H9 (cell line): ENCODE results near the gene GRID2. TPM values are rescaled to one million over a fixed set of nuclear protein-coding genes. Genes with fewer than 3 reads are reported as not detected.

Source experiments
- DNase-seq: peaks from one replicate; pipeline ENCODE4 v3.0.0-alpha.2; 2017
- H2AFZ ChIP-seq: one replicate; pipeline ENCODE4 v1.6.1; 2013; ENCODE audit warnings: mild to moderate bottlenecking, low read length, control low read depth, moderate library complexity
- H2AK5ac ChIP-seq: 2 replicates; pipeline ENCODE4 v1.6.1; 2013; ENCODE audit warnings: low read length, control low read depth, mixed read lengths; ENCODE audit not compliant: insufficient read length
- H2BK120ac ChIP-seq: one replicate; pipeline ENCODE4 v1.6.1; 2013; ENCODE audit warnings: low read depth, mild to moderate bottlenecking, low read length, control low read depth, inconsistent platforms; ENCODE audit not compliant: poor library complexity, severe bottlenecking
- H2BK12ac ChIP-seq: 2 replicates; pipeline ENCODE4 v1.6.1; 2013; ENCODE audit warnings: low read length, control low read depth, mixed read lengths, low read depth; ENCODE audit not compliant: insufficient read length
- H2BK15ac ChIP-seq: 2 replicates; pipeline ENCODE4 v1.6.1; 2013; ENCODE audit warnings: low read depth, low read length, control low read depth
- H2BK20ac ChIP-seq: one replicate; pipeline ENCODE4 v1.6.1; 2013; ENCODE audit warnings: low read depth, mild to moderate bottlenecking, low read length, control low read depth, inconsistent platforms; ENCODE audit not compliant: poor library complexity, severe bottlenecking
- H2BK5ac ChIP-seq: 2 replicates; pipeline ENCODE4 v1.6.1; 2013; ENCODE audit warnings: low read length, control low read depth, mixed read lengths; ENCODE audit not compliant: insufficient read length
- H3K14ac ChIP-seq: 2 replicates; pipeline ENCODE4 v1.6.1; 2013; ENCODE audit warnings: low read length, control low read depth; ENCODE audit not compliant: insufficient read depth
- H3K18ac ChIP-seq: 2 replicates; pipeline ENCODE4 v1.6.1; 2013; ENCODE audit warnings: low read depth, mild to moderate bottlenecking, mixed read lengths, low read length, control low read depth; ENCODE audit not compliant: insufficient read length
- H3K23ac ChIP-seq: 2 replicates; pipeline ENCODE4 v1.6.1; 2013; ENCODE audit warnings: low read length, control low read depth, mixed read lengths, low read depth; ENCODE audit not compliant: insufficient read length
- H3K23me2 ChIP-seq: 2 replicates; pipeline ENCODE4 v1.6.1; 2013; ENCODE audit warnings: low read depth, mild to moderate bottlenecking, mixed read lengths, low read length, control low read depth; ENCODE audit not compliant: insufficient read length, poor library complexity, severe bottlenecking
- H3K27ac ChIP-seq: 2 replicates; pipeline ENCODE4 v1.5.1; 2013; ENCODE audit warnings: low read length, control low read depth, mixed read lengths, low read depth; ENCODE audit not compliant: insufficient read length
- H3K27me3 ChIP-seq: 2 replicates; pipeline ENCODE4 v1.6.1; 2013; ENCODE audit warnings: low read length, control low read depth, inconsistent platforms; ENCODE audit not compliant: insufficient read depth
- H3K4ac ChIP-seq: 2 replicates; pipeline ENCODE4 v1.6.1; 2013; ENCODE audit warnings: low read depth, mild to moderate bottlenecking, control low read depth, inconsistent platforms, low read length, moderate library complexity
- H3K4me1 ChIP-seq: 2 replicates; pipeline ENCODE4 v1.6.1; 2013; ENCODE audit warnings: low read length, control low read depth, inconsistent platforms; ENCODE audit not compliant: insufficient read depth
- H3K4me2 ChIP-seq: 2 replicates; pipeline ENCODE4 v1.6.1; 2013; ENCODE audit warnings: low read length, control low read depth, mixed read lengths; ENCODE audit not compliant: insufficient read length, insufficient read depth
- H3K56ac ChIP-seq: 2 replicates; pipeline ENCODE4 v1.6.1; 2013; ENCODE audit warnings: low read depth, mild to moderate bottlenecking, mixed read lengths, low read length, control low read depth; ENCODE audit not compliant: insufficient read length
- H3K79me1 ChIP-seq: 2 replicates; pipeline ENCODE4 v1.6.1; 2013; ENCODE audit warnings: low read depth, mild to moderate bottlenecking, moderate library complexity, low read length, control low read depth, inconsistent platforms; ENCODE audit not compliant: insufficient read depth, poor library complexity, severe bottlenecking
- H3K79me2 ChIP-seq: 2 replicates; pipeline ENCODE4 v1.6.1; 2013; ENCODE audit warnings: low read length, control low read depth, inconsistent platforms; ENCODE audit not compliant: insufficient read depth
- H3K9ac ChIP-seq: 2 replicates; pipeline ENCODE4 v1.6.1; 2013; ENCODE audit warnings: low read length, control low read depth, mixed read lengths; ENCODE audit not compliant: insufficient read length; ENCODE audit errors: extremely low read depth
- H3K9me3 ChIP-seq: one replicate; pipeline ENCODE4 v1.6.1; 2013; ENCODE audit warnings: low read depth, low read length, inconsistent platforms; ENCODE audit not compliant: control insufficient read depth
- H3T11ph ChIP-seq: one replicate; pipeline ENCODE4 v1.6.1; 2013; ENCODE audit warnings: mild to moderate bottlenecking, low read length, control low read depth, inconsistent platforms
- H4K20me1 ChIP-seq: one replicate; pipeline ENCODE4 v1.6.1; 2013; ENCODE audit not compliant: control insufficient read depth, insufficient read length, insufficient read depth
- H4K5ac ChIP-seq: 2 replicates; pipeline ENCODE4 v1.6.1; 2013; ENCODE audit warnings: low read depth, mild to moderate bottlenecking, mixed read lengths, low read length, control low read depth; ENCODE audit not compliant: insufficient read length
- H4K8ac ChIP-seq: replicated peaks from 2 replicates; pipeline ENCODE4 v1.6.1; 2013; ENCODE audit warnings: low read length, control low read depth, mixed read lengths, low read depth; ENCODE audit not compliant: insufficient read length
- H4K91ac ChIP-seq: 2 replicates; pipeline ENCODE4 v1.6.1; 2013; ENCODE audit warnings: low read depth, mild to moderate bottlenecking, moderate library complexity, mixed read lengths, low read length, control low read depth; ENCODE audit not compliant: insufficient read length
- H3K27ac Mint-ChIP-seq, 3 experiments: 2 replicates in 2 of 3; 3 replicates in 1 of 3; pipeline ENCODE4 v1.8.0; 2020 to 2021; ENCODE audit warnings: mixed read lengths in 3 of 3, mild to moderate bottlenecking in 1 of 3, moderate library complexity in 1 of 3
- H3K27me3 Mint-ChIP-seq: 2 replicates; pipeline ENCODE4 v1.8.0; 2021; ENCODE audit warnings: low read depth, mild to moderate bottlenecking, moderate library complexity, mixed read lengths
- H3K36me3 Mint-ChIP-seq, 3 experiments: 2 replicates in 2 of 3; 3 replicates in 1 of 3; pipeline ENCODE4 v1.8.0; 2020 to 2021; ENCODE audit warnings: low read depth in 3 of 3, mixed read lengths in 3 of 3; ENCODE audit not compliant: insufficient read depth in 1 of 3
- H3K4me1 Mint-ChIP-seq, 2 experiments: 2 replicates each; pipeline ENCODE4 v1.8.0; 2020; ENCODE audit warnings: mixed read lengths in 2 of 2
- H3K4me3 Mint-ChIP-seq, 2 experiments: 2 replicates in 1 of 2; 3 replicates in 1 of 2; pipeline ENCODE4 v1.8.0; 2020 to 2021; ENCODE audit warnings: mild to moderate bottlenecking in 2 of 2, mixed read lengths in 2 of 2, moderate library complexity in 1 of 2
- H3K9me3 Mint-ChIP-seq, 2 experiments: 2 replicates in 1 of 2; 3 replicates in 1 of 2; pipeline ENCODE4 v1.8.0; 2020; ENCODE audit warnings: mild to moderate bottlenecking in 2 of 2, mixed read lengths in 2 of 2, moderate library complexity in 1 of 2
- WGBS: extraction: QIAGEN DNeasy Blood & Tissue Kit; methylation state at CpG from one replicate; pipeline ENCODE4 v1.1.7; 2013; ENCODE audit warnings: missing lambda C conversion rate, low lambda C conversion rate, mixed read lengths; ENCODE audit not compliant: insufficient read length; ENCODE audit errors: extremely low coverage; 5-methylcytosine and 5-hydroxymethylcytosine counted together
- total RNA-seq: library from RNA; stranded (reverse); gene quantifications from 2 replicates; pipeline ENCODE4 v1.2.1, GENCODE V29; 2021
- TF ChIP-seq, protein P1 (sequence below): fragments of 200-600 bp; sonication (generic); conservative IDR thresholded peaks from 3 replicates; pipeline ENCODE4 v1.8.0; 2021; ENCODE audit warnings: antibody characterized with exemption, mild to moderate bottlenecking

The GRID2 gene
- total RNA-seq, 1 experiment from 2014 or later, result 21.8 TPM

DNA sequence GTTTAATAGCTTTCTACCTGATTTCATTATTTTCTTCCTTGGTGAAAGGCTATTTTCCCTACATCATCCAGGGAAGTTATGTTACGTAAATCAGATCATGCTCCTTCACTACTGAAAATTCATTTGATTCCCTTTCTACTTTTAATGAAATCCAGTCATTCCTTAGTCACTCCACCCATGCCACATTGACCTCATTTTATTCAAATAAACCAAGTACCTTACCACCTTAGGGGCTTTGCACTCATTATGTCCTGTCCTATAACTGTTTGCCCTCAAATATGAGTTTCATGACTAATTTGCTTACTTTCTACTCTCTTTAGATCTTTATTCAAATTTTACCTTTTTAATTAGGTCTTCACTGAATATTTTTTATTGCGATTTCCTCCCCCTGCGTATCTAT, 374.0 kb downstream of the GRID2 start:
- no peak overlapping the region for H4K8ac ChIP-seq
- no peak overlapping the region for H4K91ac ChIP-seq
- H2BK15ac ChIP-seq, result no peak overlapping the region
- no peaks in the 10 kb centered on the region for H3K79me1 ChIP-seq
- DNase-seq, result no peak
- H3K27ac ChIP-seq, result no peak overlapping the region
- peaks cover 0 to 2% of the 10 kb centered on the region in 2 experiments; a peak in 1 of 5 replicates for H3K9me3 Mint-ChIP-seq
- no peaks in the 10 kb centered on the region for H3K23me2 ChIP-seq
- H2AK5ac ChIP-seq, result no peak overlapping the region
- H4K20me1 ChIP-seq, result no peaks in the 10 kb centered on the region
- no peak overlapping the region for H3T11ph ChIP-seq
- H2BK12ac ChIP-seq, result no peak overlapping the region
- WGBS, result no CpG with 5 or more reads among the region's 3 CpGs
- H2BK5ac ChIP-seq, result no peak overlapping the region
- H3K18ac ChIP-seq, result no peak overlapping the region
- peaks cover 0 to 3% (median 3%) of the 10 kb centered on the region in 3 experiments; a peak in 4 of 7 replicates for H3K36me3 Mint-ChIP-seq
- no peak overlapping the region for H3K9ac ChIP-seq
- no peaks in the 10 kb centered on the region for H3K27me3 ChIP-seq
- no peak overlapping the region for H4K5ac ChIP-seq
- no peak overlapping the region for H3K56ac ChIP-seq
- no peaks in the 10 kb centered on the region for H3K79me2 ChIP-seq
- H3K14ac ChIP-seq, result no peak overlapping the region
- no peaks in the 10 kb centered on the region for H3K27me3 Mint-ChIP-seq
- H3K4me3 Mint-ChIP-seq, result no peak overlapping the region
- H3K4me1 Mint-ChIP-seq, result peaks cover 2 to 6% of the 10 kb centered on the region in 2 experiments
- no peak overlapping the region for H2BK120ac ChIP-seq
- no peaks in the 10 kb centered on the region for H3K9me3 ChIP-seq
- no peak overlapping the region for H2BK20ac ChIP-seq
- H2AFZ ChIP-seq, result no peak overlapping the region
- TF ChIP-seq, protein P1, sequence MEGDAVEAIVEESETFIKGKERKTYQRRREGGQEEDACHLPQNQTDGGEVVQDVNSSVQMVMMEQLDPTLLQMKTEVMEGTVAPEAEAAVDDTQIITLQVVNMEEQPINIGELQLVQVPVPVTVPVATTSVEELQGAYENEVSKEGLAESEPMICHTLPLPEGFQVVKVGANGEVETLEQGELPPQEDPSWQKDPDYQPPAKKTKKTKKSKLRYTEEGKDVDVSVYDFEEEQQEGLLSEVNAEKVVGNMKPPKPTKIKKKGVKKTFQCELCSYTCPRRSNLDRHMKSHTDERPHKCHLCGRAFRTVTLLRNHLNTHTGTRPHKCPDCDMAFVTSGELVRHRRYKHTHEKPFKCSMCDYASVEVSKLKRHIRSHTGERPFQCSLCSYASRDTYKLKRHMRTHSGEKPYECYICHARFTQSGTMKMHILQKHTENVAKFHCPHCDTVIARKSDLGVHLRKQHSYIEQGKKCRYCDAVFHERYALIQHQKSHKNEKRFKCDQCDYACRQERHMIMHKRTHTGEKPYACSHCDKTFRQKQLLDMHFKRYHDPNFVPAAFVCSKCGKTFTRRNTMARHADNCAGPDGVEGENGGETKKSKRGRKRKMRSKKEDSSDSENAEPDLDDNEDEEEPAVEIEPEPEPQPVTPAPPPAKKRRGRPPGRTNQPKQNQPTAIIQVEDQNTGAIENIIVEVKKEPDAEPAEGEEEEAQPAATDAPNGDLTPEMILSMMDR, result no peak
- H3K4ac ChIP-seq, result no peak overlapping the region
- H3K27ac Mint-ChIP-seq, result peak overlapping the region in 1 of 3 experiments; percentile 26; a peak in 1 of 7 replicates
- H3K4me2 ChIP-seq, result no peak overlapping the region
- H3K23ac ChIP-seq, result no peak overlapping the region
- H3K4me1 ChIP-seq, result no peaks in the 10 kb centered on the region
